Esophagus squamous epithelium (tissue), 4 donors: ENCODE measurements around the gene CHI3L2.

Experiments used
- POLR2A ChIP-seq, 4 donors: fragments of 450-650 bp; IDR thresholded peaks; one replicate each; pipeline ENCODE4 v1.6.1; 2017; ENCODE audit warnings: antibody characterized with exemption in 4 of 4, mild to moderate bottlenecking in 4 of 4, moderate library complexity in 3 of 4
- TF ChIP-seq, protein P1 (sequence below), 6 experiments: fragments of 450-650 bp in 4 of 6; fragments of 200-600 bp in 2 of 6; sonication (generic) in 2 of 6; IDR thresholded peaks; one replicate each; pipeline ENCODE4 v1.5.1; 2016 to 2019; ENCODE audit warnings: antibody characterized with exemption in 6 of 6, mild to moderate bottlenecking in 4 of 6, moderate library complexity in 4 of 6

GRCh38 chr1:111212634-111213335 lies 14.7 kb upstream of the CHI3L2 start:
- TF ChIP-seq, protein P1, sequence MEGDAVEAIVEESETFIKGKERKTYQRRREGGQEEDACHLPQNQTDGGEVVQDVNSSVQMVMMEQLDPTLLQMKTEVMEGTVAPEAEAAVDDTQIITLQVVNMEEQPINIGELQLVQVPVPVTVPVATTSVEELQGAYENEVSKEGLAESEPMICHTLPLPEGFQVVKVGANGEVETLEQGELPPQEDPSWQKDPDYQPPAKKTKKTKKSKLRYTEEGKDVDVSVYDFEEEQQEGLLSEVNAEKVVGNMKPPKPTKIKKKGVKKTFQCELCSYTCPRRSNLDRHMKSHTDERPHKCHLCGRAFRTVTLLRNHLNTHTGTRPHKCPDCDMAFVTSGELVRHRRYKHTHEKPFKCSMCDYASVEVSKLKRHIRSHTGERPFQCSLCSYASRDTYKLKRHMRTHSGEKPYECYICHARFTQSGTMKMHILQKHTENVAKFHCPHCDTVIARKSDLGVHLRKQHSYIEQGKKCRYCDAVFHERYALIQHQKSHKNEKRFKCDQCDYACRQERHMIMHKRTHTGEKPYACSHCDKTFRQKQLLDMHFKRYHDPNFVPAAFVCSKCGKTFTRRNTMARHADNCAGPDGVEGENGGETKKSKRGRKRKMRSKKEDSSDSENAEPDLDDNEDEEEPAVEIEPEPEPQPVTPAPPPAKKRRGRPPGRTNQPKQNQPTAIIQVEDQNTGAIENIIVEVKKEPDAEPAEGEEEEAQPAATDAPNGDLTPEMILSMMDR (IDR thresholded peaks at IDR 0.05) = no peak
- TF ChIP-seq POLR2A (IDR thresholded peaks at IDR 0.05) = no peak
